Stimulated activated CD4-positive, alpha-beta T cell treated with anti-CD3 and anti-CD28 coated beads, Interleukin-15, amount 100 ng/mL, for 48 hours (primary cell): ENCODE measurements around the gene DCK.
"Not testable (repeated sequence)": the region's sequence is repeated elsewhere in the genome, so short reads cannot be mapped to it uniquely, and the experiment has no call there.

Source experiments
- DNase-seq, 2 donors: peaks; one replicate each; pipeline ENCODE4 v3.0.0-alpha.2; 2020; ENCODE audit warnings: low read depth in 2 of 2

The DCK gene

DNA sequence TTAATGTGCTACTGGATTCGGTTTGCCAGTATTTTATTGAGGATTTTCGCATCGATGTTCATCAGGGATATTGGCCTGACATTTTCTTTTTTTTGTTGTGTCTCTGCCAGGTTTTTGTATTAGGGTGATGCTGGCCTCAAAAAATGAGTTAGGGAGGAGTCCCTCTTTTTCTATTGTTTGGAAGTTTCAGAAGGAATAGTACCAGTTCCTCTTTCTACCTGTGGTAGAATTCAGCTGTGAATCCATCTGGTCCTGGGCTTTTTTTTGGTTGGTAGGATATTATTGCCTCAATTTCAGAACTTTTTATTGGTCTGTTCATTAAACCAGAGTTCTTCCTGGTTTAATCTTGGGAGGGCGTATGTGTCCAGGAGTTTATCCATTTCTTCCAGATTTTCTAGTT, 7.9 kb downstream of the DCK start:
- DNase-seq = not testable (repeated sequence)

DNA sequence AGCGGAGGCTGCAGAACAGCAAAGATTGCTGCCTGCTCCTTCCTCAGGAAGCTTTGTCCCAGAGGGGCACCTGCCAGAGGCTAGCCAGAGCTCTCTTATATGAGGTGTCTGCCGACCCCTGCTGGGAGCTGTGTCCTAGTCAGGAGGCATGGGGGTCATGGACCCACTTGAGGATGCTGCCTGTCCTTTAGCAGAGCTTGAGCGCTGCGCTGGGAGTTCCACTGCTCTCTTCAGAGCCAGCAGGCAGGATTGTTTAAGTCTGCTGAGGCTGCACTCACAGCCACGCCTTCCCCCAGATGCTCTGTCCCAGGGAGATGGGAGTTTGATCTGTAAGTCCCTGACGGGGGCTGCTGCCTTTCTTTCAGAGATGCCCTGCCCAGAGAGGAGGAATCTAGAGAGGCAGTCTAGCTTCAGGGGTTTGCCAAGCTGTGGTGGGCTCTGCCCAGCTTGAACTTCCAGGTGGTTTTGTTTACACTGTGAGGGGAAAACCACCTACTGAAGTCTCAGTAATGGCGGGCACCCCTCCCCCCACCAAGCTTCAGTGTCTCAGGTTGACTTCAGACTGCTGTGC, 10.9 kb downstream of the DCK start:
- no peak for DNase-seq

DNA sequence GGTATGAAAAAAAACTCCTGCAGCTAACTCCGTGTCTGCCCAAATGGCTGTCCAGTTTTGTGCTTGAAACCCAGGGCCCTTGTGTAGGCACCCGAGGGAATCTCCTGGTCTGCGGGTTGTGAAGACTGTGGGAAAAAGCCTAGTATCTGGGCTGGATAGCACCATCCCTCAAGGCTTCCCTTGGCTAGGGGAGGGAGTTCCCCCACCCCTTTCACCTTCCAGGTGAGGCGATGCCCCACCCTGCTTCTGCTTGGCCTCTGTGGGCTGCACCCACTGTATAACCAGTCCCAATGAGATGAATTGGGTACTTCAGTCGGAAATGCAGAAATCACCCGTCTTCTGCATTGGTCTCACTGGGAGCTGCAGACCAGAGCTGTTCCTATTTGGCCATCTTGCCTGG, 11.6 kb downstream of the DCK start:
- not testable (repeated sequence) for DNase-seq

DNA sequence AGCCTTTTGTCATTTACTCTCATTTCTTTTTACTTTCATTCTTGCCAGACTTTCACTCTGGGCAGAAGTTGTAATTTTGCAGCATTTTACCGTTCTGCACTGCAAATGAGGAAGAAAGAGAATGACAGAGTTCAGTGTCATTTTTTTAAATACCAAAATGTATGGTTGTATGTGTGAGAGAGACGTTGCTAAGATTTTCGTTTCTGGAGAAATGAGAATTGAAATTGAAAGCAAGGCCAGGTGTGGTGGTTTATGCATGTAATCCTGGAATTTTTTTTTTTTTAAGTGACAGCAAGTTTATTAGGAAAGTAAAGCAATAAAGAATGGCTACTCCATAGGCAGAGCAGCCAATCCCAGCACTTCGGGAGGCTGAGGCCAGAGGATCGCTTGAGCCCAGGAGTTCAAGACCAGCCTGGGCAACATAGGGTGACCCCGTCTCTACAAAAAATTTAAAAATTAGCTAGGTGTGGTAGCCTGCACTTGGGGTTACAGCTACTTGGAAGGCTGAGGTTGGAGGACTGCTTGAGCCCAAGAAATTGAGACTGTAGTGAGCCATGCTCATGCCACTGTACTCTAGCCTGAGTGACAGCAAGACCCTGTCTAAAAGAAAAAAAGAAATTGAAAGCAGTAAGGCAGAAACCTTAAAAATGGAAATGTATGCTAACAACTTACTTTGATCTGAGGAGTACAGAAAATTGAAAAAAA, 12.9 kb downstream of the DCK start:
- DNase-seq = no peak

DNA sequence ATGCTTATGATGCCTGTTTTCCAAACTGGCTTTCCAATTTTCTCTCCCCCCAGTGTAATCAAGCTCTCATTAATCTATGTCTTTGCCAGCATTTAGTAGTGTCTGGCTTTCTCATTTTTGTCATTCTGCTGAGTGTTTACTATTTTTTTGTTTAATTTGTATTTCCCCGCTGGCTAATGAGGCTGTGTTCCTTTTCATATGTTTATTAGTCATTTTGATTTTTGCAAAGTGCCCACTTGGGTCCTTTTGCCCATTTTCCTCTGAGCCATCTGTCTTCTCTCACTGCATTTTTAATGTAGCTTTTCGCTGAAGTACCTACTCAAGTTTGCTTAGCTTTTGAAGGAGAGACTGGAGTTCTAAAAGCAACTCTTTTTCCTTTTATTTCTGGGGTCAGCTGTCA, 14.7 kb downstream of the DCK start:
- no peak for DNase-seq

DNA sequence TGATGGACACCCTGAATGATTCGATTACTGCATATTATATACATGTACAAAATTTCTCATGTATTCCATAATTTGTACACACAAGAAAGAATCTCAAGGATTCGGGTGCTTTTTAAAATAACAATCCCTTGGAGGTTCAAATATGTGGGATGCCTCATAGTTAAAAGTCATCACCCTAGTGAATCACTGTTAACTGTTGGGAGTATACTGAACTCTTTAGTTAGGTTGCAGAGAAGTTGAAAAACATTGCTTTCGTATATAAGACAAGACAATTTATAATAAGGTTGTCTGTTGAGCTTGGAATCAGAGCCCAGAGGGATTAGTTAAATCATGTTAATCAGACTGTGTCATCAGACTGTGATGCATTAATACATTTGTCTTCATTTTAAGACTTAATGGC, 15.6 kb downstream of the DCK start:
- no peak for DNase-seq

DNA sequence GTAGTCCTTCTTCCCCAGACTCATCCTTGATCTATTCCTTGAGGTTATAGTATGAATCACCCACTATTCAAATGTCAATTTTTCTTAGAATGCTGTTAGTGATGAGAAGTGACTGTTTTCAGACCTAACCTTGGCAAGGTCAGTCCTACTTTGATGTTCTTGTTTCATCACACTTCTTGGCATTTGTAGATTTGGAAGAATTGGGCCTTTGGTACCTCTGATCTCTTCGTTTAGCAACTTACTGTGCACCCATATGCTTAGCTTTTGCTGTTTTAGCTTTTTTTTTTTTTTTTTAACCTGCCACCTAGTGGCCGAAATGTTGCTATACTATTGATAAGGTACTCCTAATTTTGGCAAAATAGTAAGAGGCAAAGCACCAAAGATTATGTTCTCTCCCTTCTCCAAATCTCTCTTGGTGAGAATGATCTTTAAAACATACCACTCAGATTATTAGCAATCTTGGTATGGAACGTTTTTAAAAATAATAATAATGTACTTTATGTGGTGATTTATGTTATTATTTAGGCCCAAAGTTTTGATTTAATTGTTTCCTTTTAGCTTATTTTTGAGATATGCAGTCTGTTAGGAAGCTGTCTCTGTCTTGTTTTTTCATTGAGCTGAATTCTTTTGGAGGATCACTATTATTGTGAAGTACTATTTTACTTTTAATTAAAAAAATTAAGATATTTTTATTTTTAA, 16.6 kb downstream of the DCK start:
- DNase-seq = no peak

DNA sequence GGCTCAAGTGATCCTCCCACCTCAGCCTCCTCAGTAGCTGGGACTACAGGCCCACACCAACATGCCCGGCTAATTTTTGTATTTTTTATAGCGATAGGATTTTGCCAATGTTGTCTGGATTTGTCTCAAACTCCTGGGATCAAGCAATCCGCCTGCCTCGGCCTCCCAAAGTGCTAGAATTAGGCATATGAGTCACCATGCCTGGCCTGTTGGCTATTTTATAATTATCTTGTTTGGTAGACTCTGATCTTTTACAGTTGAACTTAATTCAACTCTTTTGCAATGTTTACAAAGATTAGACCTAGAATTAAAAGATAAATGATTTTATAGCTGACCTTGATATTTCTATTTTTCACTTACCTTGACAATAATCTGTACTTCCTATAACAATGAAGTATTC, 18.0 kb downstream of the DCK start:
- no peak for DNase-seq

DNA sequence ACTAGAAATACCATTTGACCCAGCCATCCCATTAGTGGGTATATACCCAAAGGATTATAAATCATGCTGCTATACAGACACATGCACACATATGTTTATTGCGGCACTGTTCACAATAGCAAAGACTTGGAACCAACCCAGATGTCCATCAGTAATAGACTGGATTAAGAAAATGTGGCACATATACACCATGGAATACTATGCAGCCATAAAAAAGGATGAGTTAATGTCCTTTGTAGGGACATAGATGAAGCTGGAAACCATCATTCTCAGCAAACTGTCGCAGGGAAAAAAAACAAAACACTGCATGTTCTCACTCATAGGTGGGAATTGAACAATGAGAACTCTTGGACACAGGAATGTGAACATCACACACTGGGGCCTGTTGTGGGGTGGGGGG, 23.9 kb downstream of the DCK start:
- DNase-seq = not testable (repeated sequence)

DNA sequence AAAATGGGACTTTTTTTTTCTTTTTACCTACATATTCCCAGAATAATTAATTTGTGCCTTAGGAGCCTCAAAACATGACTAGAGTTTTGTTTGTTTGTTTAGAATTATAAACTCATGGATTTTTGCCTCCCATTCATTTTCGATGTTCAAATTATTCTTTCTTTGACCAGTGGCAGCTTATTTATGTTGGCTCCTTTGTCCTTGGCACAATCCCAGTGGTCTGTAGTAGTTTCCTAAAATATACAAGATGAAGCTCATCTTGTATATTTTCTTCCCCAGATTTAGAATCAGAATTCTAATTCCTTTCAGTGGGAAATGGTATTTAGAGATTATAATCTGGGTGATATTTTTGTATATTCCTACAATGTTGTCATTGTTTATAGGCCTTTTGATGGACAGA, 27.2 kb downstream of the DCK start:
- no peak for DNase-seq

DNA sequence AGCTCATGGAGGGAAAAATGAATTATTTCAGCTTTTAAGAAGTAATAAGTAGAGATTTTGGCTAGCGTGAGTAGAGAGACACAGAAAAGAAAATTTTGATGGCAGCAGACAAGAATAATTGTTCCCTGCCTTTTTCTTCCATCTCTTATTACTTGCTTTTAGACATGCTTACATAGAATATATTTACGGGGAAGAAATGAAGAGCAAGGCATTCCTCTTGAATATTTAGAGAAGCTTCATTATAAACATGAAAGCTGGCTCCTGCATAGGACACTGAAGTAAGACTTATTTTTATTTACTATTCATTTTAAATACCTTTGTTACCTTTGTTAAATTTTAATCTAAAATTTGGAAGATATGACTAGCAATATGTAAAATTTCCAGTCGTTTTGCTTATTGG, 32.2 kb downstream of the DCK start:
- no peak for DNase-seq

DNA sequence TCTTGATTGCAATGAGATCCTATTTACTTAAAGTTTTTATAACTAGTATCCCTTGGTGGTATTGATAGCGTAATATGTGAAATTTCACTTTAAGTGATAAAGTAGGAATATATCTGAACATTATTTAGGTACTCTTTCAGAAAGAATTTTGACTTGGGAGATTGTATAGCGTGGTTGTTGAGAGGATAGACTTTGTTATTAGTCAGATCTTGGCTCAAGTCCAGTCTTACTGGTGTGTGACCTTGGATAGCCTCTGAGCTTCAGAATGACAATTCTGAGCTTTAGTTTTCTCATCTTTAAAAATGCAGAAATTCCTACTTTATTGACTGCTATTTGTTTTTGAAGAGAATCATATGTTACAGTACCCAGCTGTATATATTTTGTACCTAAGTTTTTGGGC, 32.6 kb downstream of the DCK start:
- no peak for DNase-seq

DNA sequence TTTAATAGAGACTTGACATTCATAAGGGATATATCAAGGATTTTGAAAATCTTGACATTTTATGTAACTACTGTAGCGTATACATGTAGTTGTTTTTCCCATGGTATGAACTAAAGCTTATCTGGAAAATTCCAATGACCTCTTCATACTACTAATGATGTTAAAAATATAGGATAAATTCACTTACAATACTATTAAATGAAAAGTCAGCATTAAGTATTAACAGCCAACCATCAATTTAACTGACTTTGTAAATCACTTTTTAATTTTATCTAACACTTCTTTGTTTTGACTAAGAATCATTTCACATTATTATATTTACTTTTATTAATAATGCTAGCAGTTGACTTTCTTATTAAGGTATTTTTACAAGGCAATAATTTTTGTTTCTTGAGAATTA, 34.2 kb downstream of the DCK start:
- no peak for DNase-seq

DNA sequence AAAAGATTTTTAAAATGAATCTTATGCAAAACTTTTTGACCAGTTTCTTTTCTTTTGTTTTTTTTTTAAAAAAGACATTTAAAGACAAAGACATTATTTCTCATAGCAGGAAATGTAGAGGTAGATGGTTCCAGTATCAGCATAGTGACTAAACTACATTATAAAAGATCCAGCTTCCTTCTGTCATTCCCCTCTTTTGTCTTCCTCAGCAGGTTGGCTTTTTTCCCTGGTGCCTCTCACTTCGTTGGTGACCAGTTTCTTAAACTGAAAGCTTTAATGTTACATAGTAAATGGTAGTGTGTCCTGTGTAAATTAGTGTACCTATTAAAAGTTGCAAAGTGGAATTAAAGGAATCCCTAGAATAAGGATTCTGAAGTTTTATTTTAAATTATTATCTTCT, 36.1 kb downstream of the DCK start:
- DNase-seq = no peak

DNA sequence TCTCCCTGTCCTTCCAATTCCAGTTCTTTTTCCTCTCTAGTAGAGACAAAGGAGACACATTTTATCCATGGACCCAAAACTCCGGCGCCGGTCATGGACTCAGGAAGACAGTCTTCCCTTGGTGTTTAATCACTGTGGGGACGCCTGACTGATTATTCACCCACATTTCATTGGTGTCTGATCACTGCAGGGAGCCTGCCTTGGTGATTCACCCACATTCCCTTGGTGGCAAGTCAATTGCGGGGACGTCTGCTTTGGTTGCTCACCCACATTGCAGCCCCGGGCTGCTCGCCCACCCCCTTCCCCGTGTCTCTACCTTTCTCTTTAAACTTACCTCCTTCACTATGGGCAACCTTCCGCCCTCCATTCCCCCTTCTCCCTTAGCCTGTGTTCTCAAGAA, 38.7 kb downstream of the DCK start:
- DNase-seq = not testable (repeated sequence)

DNA sequence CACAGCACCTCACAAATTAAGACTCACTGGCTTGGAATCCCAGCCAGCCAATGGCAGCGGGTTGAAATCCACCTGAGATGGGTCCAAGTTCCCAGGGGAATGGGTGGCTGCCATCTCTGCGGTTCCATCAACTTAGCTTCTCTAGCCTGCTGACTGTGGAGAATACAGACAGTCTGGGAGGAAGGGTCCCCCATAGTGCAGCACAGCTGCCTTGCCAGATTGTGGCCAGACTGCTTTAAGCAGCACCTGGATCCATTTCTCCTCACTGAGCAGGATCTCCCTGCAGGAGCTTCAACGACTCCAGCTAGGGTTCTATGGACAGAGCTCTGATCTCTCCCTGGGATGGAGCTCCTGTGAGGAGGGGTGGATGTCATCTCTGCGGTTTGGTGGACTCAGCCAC, 51.8 kb downstream of the DCK start:
- DNase-seq = no peak

DNA sequence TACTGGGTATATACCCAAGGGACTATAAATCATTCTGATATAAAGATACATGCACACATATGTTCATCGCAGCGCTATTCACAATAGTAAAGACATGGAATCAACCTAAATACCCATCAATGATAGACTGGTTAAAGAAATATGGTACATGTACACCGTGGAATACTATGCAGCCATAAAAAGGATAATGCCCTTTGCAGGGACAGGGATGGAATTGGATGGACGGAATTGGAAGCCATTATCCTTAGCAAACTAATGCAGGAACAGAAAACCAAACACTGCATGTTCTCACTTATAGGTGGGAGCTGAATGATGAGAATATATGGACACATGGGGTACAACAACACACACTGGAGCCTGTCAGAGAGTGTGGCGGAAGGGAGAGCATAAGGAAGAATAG, 55.9 kb downstream of the DCK start:
- no peak for DNase-seq

DNA sequence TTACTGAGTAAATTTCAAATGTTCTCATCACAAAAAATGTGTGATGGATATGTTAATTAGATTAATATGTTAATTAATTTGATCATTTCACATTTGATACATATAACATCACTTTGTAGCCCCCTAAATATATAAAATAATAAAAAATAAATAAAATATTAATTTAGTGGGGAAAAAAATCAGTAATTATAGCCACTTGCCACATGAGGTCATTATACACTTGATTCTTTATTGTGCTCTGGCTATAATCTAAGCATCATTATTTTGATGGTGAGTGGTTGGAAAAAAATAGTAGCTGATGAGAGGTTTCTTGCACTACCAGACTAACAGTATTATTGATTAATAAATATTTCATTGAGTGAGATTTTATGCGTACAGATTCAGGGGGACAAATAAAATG, 57.4 kb downstream of the DCK start:
- DNase-seq = no peak

DNA sequence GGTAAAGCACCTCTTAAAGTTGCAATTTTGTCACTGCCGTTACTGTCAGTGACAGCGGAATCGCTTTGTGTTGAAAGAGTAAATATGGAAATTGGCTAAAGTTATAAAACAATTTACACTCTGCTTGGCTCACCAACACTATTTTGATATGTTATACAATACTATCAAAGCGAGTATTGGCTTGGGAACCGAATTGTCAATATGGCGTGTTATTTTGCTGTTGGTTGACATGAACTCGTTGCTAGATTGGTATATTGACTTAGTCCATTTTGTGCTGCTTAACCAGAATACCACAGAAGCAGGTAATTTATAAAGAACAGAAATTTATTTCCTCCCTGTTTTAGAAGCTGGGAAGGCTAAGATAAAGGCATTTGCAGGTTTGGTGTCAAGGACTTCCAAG, 58.6 kb downstream of the DCK start:
- DNase-seq = no peak

DNA sequence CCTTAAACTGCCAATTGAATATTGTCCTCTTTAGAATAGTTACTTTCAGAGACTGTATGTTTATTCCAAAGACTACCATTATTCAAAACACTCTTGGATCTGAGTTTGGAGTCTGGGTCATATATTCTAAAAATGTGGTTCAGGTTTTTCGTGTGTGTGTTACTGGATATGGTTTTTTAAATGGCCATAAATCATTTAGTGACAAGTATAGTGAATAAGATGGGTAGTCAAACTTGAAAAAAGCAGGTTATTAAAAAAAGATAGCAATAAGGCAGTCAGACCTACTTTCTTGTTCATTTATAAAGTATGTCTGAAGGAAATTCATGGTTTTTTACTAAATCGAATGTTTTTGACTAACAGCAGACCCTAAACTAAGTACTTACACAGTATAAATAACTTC, 59.3 kb downstream of the DCK start:
- no peak for DNase-seq

DNA sequence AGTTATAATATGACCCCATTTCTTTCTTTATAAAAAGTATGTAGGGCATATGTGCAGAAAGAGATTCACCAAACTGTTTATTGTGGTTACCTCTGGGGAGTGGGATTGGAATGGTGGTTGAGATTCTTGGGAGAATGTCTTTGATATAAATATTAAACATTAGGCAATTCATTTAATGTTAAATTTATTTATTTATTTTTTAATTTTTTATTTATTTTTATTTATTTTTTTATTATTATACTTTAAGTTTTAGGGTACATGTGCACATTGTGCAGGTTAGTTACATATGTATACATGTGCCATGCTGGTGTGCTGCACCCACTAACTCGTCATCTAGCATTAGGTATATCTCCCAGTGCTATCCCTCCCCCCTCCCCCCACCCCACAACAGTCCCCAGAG, 60.2 kb downstream of the DCK start:
- DNase-seq = not testable (repeated sequence)

DNA sequence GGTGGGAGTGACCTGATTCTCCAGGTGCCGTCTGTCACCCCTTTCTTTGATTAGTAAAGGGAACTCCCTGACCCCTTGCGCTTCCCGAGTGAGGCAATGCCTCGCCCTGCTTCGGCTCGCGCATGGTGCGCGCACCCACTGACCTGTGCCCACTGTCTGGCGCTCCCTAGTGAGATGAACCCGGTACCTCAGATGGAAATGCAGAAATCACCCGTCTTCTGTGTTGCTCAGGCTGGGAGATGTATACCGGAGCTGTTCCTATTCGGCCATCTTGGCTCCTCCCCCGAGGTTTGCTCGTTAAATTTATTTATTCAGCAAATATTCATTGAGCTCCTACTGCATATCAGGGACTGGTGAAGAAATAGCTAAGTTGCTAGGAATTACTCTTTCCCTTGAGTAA, 66.1 kb downstream of the DCK start:
- not testable (repeated sequence) for DNase-seq

DNA sequence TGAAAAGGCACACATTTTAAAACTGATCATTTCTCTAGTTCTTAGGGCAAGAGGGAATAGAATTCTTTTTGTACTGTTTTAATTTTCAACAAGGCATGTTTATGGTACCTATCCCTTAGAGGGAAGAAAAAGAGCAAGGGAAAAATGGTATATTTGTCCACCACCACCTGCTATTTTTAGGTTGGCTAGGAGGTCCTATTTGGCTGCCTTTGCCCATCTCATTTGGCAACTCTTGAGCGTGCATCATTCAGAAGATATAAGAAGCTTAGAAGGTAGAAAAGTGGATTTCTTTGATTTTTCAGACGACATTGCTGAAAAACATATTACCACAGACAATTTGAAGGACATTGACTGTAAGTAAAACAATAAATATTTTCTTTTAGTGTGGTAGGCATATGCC, 69.0 kb downstream of the DCK start:
- DNase-seq = no peak
